Endothelial cell of umbilical vein (primary cell): Measurements from ENCODE around the gene SLC7A4.

Source experiments
- CTCF ChIP-seq, 2 donors: IDR thresholded peaks; 1 replicate in 1 of 2; 2 replicates in 1 of 2; pipeline ENCODE4 v1.5.1; 2011; ENCODE audit warnings: low read length in 2 of 2, mild to moderate bottlenecking in 2 of 2, moderate library complexity in 2 of 2, control low read depth in 1 of 2, inconsistent platforms in 1 of 2, low read depth in 1 of 2; ENCODE audit not compliant: insufficient read depth in 1 of 2; ENCODE audit errors: extremely low read depth in 1 of 2
- EZH2 ChIP-seq: IDR thresholded peaks from 2 replicates; pipeline ENCODE4 v1.6.1; 2012; ENCODE audit warnings: borderline replicate concordance, low read depth, mild to moderate bottlenecking, moderate library complexity, low read length, inconsistent platforms; ENCODE audit not compliant: severe bottlenecking
- FOS ChIP-seq: IDR thresholded peaks from 2 replicates; pipeline ENCODE4 v1.6.1; 2011; ENCODE audit warnings: mild to moderate bottlenecking, low read length, moderate library complexity, borderline replicate concordance; ENCODE audit not compliant: insufficient read depth
- GATA2 ChIP-seq: IDR thresholded peaks from 2 replicates; pipeline ENCODE4 v1.7.0; 2011; ENCODE audit warnings: low read depth, mild to moderate bottlenecking, moderate library complexity, mixed read lengths, low read length; ENCODE audit not compliant: insufficient read length, insufficient read depth
- JUN ChIP-seq: IDR thresholded peaks from 2 replicates; pipeline ENCODE4 v1.6.1; 2011; ENCODE audit warnings: borderline replicate concordance, low read depth; ENCODE audit not compliant: insufficient read length, insufficient read depth
- MAX ChIP-seq: IDR thresholded peaks from 2 replicates; pipeline ENCODE4 v1.6.1; 2011; ENCODE audit not compliant: insufficient read depth, insufficient read length
- MYC ChIP-seq: IDR thresholded peaks from one replicate; pipeline ENCODE4 v1.6.1; 2011; ENCODE audit warnings: mild to moderate bottlenecking, low read depth, low read length
- POLR2A ChIP-seq: IDR thresholded peaks from 2 replicates; pipeline ENCODE4 v1.6.1; 2012; ENCODE audit warnings: low read depth, mild to moderate bottlenecking, control low read depth, low read length
- POLR2AphosphoS5 ChIP-seq: IDR thresholded peaks from 2 replicates; pipeline ENCODE4 v1.6.1; 2012; ENCODE audit warnings: low read depth, mild to moderate bottlenecking, control low read depth, low read length, moderate library complexity; ENCODE audit not compliant: insufficient read depth

GRCh38 chr22:21030032-21030431 lies 2.3 kb downstream of the SLC7A4 start:
- no peak for TF ChIP-seq CTCF (IDR thresholded peaks at IDR 0.05; ENCODE audit: extremely low read depth in 1 of 2, insufficient read depth in 1 of 2, low read depth in 1 of 2, low read length in 2 of 2)
- no peak for TF ChIP-seq MYC
- TF ChIP-seq JUN, result no peak
- no peak for TF ChIP-seq FOS
- no peak for TF ChIP-seq POLR2A
- no peak for TF ChIP-seq EZH2
- no peak for TF ChIP-seq POLR2AphosphoS5
- no peak for TF ChIP-seq MAX
- TF ChIP-seq GATA2, result no peak
